Kidney glomerular epithelial cell (primary cell): ENCODE data around the gene MAPRE2.

Experiments
- DNase-seq: peaks from one replicate; lab custom pipeline; 2025; lab: John Stamatoyannopoulos, UW

The MAPRE2 gene

GRCh38 chr18:35062408-35062807, 21.2 kb downstream of the MAPRE2 start:
- no peak for DNase-seq

DNA sequence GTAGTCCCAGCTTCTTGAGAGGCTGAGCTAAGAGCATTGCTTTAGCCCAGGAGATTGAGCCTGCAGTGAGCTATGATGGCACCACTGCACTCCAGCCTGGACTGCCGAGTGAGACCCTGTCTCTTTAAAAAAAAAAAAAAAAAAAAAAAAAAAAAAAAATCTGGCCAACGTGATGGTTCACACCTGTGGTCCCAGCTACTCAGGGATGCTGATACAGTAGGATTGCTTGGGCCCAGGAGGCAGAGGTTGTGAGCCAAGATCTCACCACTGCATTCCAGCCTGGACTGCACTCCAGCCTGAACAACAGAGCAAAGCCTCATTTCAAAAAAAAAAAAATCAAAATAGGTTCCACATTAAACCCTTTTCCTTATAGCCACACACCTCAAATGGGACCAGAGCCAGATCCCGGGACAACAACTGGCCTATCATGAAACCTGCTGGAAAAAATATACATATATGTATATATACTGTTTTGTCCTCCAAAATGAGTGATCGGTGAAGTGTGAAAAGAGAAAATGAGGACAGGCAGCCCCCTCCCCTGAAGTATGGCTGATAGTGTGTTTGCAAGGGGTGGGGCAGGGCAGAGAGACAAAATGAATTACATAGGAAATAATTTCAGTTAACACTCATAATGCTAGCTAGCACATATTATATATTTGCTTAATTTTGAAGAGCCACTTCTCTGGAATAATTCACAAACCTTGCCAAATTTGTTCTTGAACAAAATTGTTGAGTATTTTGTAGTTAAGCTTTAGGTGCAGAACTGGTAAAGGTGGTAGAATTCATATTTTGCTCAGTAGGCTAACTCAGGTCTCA, 22.9 kb downstream of the MAPRE2 start:
- DNase-seq: no peak

GRCh38 chr18:35067454-35067853, 26.2 kb downstream of the MAPRE2 start:
- DNase-seq: no peak

- DNase-seq: no peak
These were observed 30.6 kb downstream of the MAPRE2 start for GRCh38 chr18:35071819-35072247.

- DNase-seq: no peak
These were observed 31.4 kb downstream of the MAPRE2 start for GRCh38 chr18:35072616-35073015.

GRCh38 chr18:35073186-35074105, 32.2 kb downstream of the MAPRE2 start:
- DNase-seq: no peak

DNA sequence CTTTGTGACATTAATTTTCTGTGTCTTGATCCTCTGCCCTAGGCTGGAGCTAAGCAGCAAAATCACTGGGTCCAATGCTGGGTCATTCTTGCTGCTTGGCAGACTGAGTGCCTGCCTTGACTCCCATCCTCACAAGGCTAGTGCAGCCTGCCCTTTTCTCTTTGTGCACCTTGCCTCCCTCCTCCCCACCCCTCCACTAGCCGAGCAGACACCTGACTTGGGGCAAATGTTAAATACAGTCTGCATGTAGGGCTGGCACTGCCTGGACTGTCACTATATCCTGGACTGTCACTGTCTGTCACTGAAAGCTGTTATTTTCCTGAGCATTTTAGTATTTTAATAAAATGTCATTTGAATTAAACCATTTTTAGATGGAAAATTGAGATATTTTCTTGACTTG, 33.4 kb downstream of the MAPRE2 start:
- no peak for DNase-seq

- DNase-seq: no peak
These were observed 33.9 kb downstream of the MAPRE2 start for GRCh38 chr18:35075132-35075531.

- peak; percentile 69 for DNase-seq
These were observed 35.1 kb downstream of the MAPRE2 start for GRCh38 chr18:35076135-35076924.

- no peak for DNase-seq
These were observed 36.7 kb downstream of the MAPRE2 start for GRCh38 chr18:35077937-35078336.

GRCh38 chr18:35080058-35080457, 38.8 kb downstream of the MAPRE2 start:
- DNase-seq: no peak

DNA sequence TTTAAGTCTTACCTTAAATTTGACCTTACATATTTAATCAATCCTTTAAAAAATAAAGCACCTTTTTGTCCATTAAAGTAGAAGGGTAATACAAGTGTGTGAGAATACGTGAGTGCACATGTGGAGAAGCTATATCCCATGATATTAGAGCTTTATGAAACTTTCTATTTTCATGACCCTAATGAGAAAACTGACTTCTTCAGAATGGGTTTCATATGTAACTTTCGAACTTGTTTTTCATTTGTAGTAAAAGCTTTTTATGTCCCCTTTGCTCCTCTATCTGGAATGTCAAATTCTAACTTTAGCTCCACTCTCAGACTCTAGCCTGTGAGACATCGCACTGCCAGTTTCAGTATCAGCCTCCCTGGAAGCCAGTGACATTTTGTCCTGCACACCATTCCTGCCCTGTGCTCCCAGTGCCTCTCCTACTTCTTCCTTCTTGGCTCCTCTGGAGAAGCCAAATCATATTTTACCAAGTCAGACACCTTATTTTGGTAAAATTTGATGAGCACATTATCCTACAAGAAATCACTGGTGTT, 42.0 kb downstream of the MAPRE2 start:
- no peak for DNase-seq

GRCh38 chr18:35084494-35085449, 43.6 kb downstream of the MAPRE2 start:
- peak; percentile 50 for DNase-seq

GRCh38 chr18:35085450-35086380, 44.5 kb downstream of the MAPRE2 start:
- DNase-seq: peak; percentile 52

- DNase-seq: no peak
These were observed 45.5 kb downstream of the MAPRE2 start for GRCh38 chr18:35086704-35087103.

GRCh38 chr18:35087726-35088125, 46.5 kb downstream of the MAPRE2 start:
- DNase-seq: no peak

DNA sequence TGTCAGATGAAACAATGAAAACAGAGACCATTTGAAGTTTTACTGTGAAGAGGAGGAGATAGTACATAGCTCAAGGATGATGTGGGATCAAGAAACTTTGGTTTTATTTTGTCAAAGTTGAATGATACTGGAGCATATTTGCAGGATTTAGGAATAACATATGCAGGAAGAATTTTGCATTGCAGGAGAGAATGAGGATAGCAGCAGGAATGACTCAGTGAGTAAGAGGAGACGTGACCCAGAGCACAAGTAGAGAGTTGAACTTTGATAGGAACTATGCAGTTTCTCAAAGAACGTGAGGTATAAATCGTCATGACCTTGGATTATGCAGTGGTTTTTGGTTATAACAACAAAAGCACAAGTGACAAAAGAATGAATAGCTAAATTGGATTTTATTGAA, 47.7 kb downstream of the MAPRE2 start:
- no peak for DNase-seq

DNA sequence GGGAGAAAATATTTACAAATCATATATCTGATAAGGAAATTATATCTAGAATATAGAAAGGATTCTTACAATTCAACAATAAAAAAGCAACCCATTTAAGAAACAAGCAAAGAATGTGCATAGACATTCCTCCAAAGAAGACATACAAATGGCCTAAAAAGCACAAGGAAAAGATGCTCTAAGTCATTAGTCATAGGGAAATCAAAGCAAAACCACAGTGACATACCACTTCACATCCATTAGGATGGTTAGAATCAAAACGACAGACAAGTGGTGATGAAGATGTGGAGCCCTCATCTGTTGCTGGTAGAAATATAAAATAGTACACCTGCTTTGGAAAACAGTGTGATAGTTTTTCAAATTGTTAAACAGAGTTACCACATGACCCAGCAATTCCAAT, 48.2 kb downstream of the MAPRE2 start:
- DNase-seq: no peak

DNA sequence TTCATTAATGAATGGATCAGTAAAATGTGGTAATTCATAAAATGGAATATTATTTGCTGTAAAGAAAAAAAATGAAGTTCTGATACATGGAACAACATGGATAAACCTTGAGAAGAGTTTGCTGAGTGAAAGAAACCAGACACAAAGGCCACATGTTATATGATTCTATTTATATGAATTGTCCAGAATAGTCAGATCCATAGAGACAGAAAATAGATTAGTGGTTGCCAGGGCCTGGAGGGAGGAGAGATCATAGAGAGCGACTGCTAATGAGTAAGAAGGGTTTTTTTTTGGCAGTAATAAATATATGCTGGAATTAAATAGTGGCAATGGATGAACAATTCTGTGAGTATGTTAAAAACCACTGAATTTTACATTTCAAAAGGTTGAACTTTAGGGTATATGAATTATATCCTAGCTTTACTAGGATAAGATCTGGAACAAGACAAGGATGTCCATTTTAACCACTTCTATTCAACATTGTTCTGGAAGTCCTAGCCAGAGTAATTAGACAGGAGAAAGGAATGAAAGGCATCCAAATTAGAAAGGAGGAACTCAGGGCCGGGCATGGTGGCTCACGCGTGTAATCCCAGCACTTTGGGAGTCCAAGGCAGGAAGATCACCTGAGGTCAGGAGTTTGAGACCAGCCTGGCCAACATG, 48.8 kb downstream of the MAPRE2 start:
- DNase-seq: no peak
